ENCODE results near the gene LXN.

DNA sequence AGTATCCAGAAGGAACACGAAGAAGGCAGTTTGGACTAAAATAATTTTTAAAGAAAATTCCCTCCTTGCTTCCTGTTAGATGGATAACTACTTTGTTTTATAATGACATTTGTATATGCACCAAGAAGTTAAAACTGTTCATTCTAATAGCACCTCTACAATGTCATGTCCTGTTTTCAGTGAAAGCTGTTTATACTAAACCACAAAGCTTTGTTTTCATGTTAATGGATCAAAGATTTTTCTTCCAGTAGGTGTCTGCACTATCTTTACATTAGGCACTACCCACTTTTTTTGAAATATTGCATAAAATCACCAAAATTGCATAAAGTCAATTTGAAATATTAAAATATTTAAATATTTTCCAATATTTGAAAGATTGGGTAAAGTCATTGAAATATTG is 49.7 kb upstream of the LXN start:
- no peak for TF ChIP-seq GATA3 (IDR thresholded peaks at IDR 0.05; ENCODE audit: low read depth, low read length)
- TF ChIP-seq GATA2 (IDR thresholded peaks at IDR 0.05; ENCODE audit: low read depth, low read length), result no peak
